Stimulated activated naive B cell treated with anti-CD40 and anti-IgM and Interleukin-4, amounts not matched to agents 10 μg/mL and 1 μg/mL and 100 μg/mL, for 72 hours (primary cell): ENCODE results near the gene ADRM1.

ENCODE experiments used
- ATAC-seq, 2 donors: fragments of 150-1000 bp; cut with Tn5 transposase; replicated peaks; 2 replicates each; pipeline ENCODE4 v1.10.0; 2021; ENCODE audit warnings: moderate library complexity in 1 of 2
- DNase-seq: peaks from one replicate; pipeline ENCODE4 v3.0.0; 2021
- H3K27ac Mint-ChIP-seq: one replicate; pipeline ENCODE4 v1.8.0; 2022; ENCODE audit warnings: mild to moderate bottlenecking, mixed read lengths
- H3K27me3 Mint-ChIP-seq, 2 donors: one replicate each; pipeline ENCODE4 v1.8.0; 2022; ENCODE audit warnings: mixed read lengths in 2 of 2
- H3K36me3 Mint-ChIP-seq, 2 donors: one replicate each; pipeline ENCODE4 v1.8.0; 2022; ENCODE audit warnings: mixed read lengths in 2 of 2, mild to moderate bottlenecking in 1 of 2
- H3K4me1 Mint-ChIP-seq, 2 donors: one replicate each; pipeline ENCODE4 v1.8.0; 2022; ENCODE audit warnings: mixed read lengths in 2 of 2, mild to moderate bottlenecking in 1 of 2
- H3K4me3 Mint-ChIP-seq, 2 donors: one replicate each; pipeline ENCODE4 v1.8.0; 2022; ENCODE audit warnings: mild to moderate bottlenecking in 2 of 2, mixed read lengths in 2 of 2, moderate library complexity in 1 of 2
- H3K9me3 Mint-ChIP-seq, 2 donors: one replicate each; pipeline ENCODE4 v1.8.0; 2022; ENCODE audit warnings: mixed read lengths in 2 of 2, mild to moderate bottlenecking in 1 of 2

The ADRM1 gene

GRCh38 chr20:62302341-62303061 is at the start of gene ADRM1:
TSS of gene ADRM1 (plus strand) at chr20:62302997. CDS start at chr20:62303569, 572 bp downstream.
- H3K4me3 Mint-ChIP-seq, result peak within 1 kb of the TSS; percentile 95 to 96
- no peaks in the 10 kb centered on the region for H3K9me3 Mint-ChIP-seq
- DNase-seq (peak; percentile 98), ATAC-seq (peak; percentile 86 to 87)
- H3K27me3 Mint-ChIP-seq, result no peaks in the 10 kb centered on the region
- H3K4me1 Mint-ChIP-seq, result peaks cover 16 to 42% of the 10 kb centered on the region in 2 donors
- H3K27ac Mint-ChIP-seq, result peak within 1 kb of the TSS; percentile 99
- H3K36me3 Mint-ChIP-seq, result peaks cover 18 to 19% of the 10 kb centered on the region in 2 donors

- no peaks in the 10 kb centered on the region for H3K27me3 Mint-ChIP-seq
- peak overlapping the region; percentile 87 for H3K27ac Mint-ChIP-seq
- H3K4me3 Mint-ChIP-seq, result no peak overlapping the region
- no peak for ATAC-seq
- no peaks in the 10 kb centered on the region for H3K9me3 Mint-ChIP-seq
- H3K36me3 Mint-ChIP-seq, result peaks cover 16 to 18% of the 10 kb centered on the region in 2 donors
- DNase-seq, result no peak
- peaks cover 26 to 44% of the 10 kb centered on the region in 2 donors for H3K4me1 Mint-ChIP-seq
Observed at GRCh38 chr20:62253398-62253797, 49.4 kb upstream of the ADRM1 start.

GRCh38 chr20:62254021-62254724 is 48.6 kb upstream of the ADRM1 start:
- no peak for ATAC-seq
- peaks cover 22 to 38% of the 10 kb centered on the region in 2 donors for H3K4me1 Mint-ChIP-seq

GRCh38 chr20:62255976-62256375 is 46.8 kb upstream of the ADRM1 start:
- Mint-ChIP-seq H3K9me3 (no peaks in the 10 kb centered on the region), H3K4me3 (no peak overlapping the region), H3K4me1 (peaks cover 13 to 26% of the 10 kb centered on the region in 2 donors), H3K27ac (no peak overlapping the region), H3K36me3 (peaks cover 20 to 25% of the 10 kb centered on the region in 2 donors), H3K27me3 (no peaks in the 10 kb centered on the region)
- DNase-seq (no peak), ATAC-seq (no peak)

More at GRCh38 chr20:62254021-62254724, 48.6 kb upstream of the ADRM1 start:
- H3K36me3 Mint-ChIP-seq, result peaks cover 20 to 21% of the 10 kb centered on the region in 2 donors
- H3K4me3 Mint-ChIP-seq, result no peak overlapping the region
- H3K27me3 Mint-ChIP-seq, result no peaks in the 10 kb centered on the region
- DNase-seq, result no peak
- peak overlapping the region; percentile 17 for H3K27ac Mint-ChIP-seq
- H3K9me3 Mint-ChIP-seq, result no peaks in the 10 kb centered on the region

- Mint-ChIP-seq H3K36me3 (peaks cover 38 to 41% of the 10 kb centered on the region in 2 donors), H3K9me3 (no peaks in the 10 kb centered on the region), H3K27ac (no peak overlapping the region), H3K27me3 (no peaks in the 10 kb centered on the region), H3K4me1 (peaks cover 8 to 13% of the 10 kb centered on the region in 2 donors), H3K4me3 (no peak overlapping the region)
- ATAC-seq (no peak), DNase-seq (no peak)
Observed at GRCh38 chr20:62258499-62259293, 44.1 kb upstream of the ADRM1 start.

- H3K36me3 Mint-ChIP-seq, result peaks cover 38 to 42% of the 10 kb centered on the region in 2 donors
- no peak for ATAC-seq
- H3K4me3 Mint-ChIP-seq, result no peak overlapping the region
- no peaks in the 10 kb centered on the region for H3K9me3 Mint-ChIP-seq
- no peak for DNase-seq
- H3K27ac Mint-ChIP-seq, result no peak overlapping the region
- no peaks in the 10 kb centered on the region for H3K27me3 Mint-ChIP-seq
- peaks cover 5 to 10% of the 10 kb centered on the region in 2 donors for H3K4me1 Mint-ChIP-seq
Observed at GRCh38 chr20:62259294-62259565, 43.6 kb upstream of the ADRM1 start.

- no peak for ATAC-seq
- DNase-seq, result no peak
- H3K27me3 Mint-ChIP-seq, result no peaks in the 10 kb centered on the region
- no peak overlapping the region for H3K27ac Mint-ChIP-seq
- H3K9me3 Mint-ChIP-seq, result peaks cover 0 to 3% of the 10 kb centered on the region in 2 donors
- peaks cover 41 to 58% of the 10 kb centered on the region in 2 donors for H3K36me3 Mint-ChIP-seq
- peaks cover 0 to 2% of the 10 kb centered on the region in 2 donors for H3K4me1 Mint-ChIP-seq
- no peak overlapping the region for H3K4me3 Mint-ChIP-seq
Observed at GRCh38 chr20:62262064-62262463, 40.7 kb upstream of the ADRM1 start.

GRCh38 chr20:62263396-62263795 is 39.4 kb upstream of the ADRM1 start:
- Mint-ChIP-seq H3K36me3 (peaks cover 39 to 60% of the 10 kb centered on the region in 2 donors), H3K9me3 (peaks cover 0 to 3% of the 10 kb centered on the region in 2 donors), H3K27ac (no peak overlapping the region), H3K27me3 (no peaks in the 10 kb centered on the region), H3K4me3 (no peak overlapping the region), H3K4me1 (peaks cover 0 to 2% of the 10 kb centered on the region in 2 donors)
- DNase-seq (no peak), ATAC-seq (no peak)

- ATAC-seq (no peak), DNase-seq (no peak)
- no peak overlapping the region for H3K4me3 Mint-ChIP-seq
- H3K27me3 Mint-ChIP-seq, result no peaks in the 10 kb centered on the region
- H3K27ac Mint-ChIP-seq, result no peak overlapping the region
- peaks cover 0 to 3% of the 10 kb centered on the region in 2 donors for H3K9me3 Mint-ChIP-seq
- peaks cover 0 to 2% of the 10 kb centered on the region in 2 donors for H3K4me1 Mint-ChIP-seq
- peaks cover 39 to 58% of the 10 kb centered on the region in 2 donors for H3K36me3 Mint-ChIP-seq
Observed at GRCh38 chr20:62265365-62265764, 37.4 kb upstream of the ADRM1 start.

- Mint-ChIP-seq H3K36me3 (peaks cover 37 to 58% of the 10 kb centered on the region in 2 donors), H3K27me3 (no peaks in the 10 kb centered on the region), H3K4me1 (peaks cover 0 to 2% of the 10 kb centered on the region in 2 donors), H3K27ac (no peak overlapping the region), H3K9me3 (peaks cover 0 to 3% of the 10 kb centered on the region in 2 donors), H3K4me3 (no peak overlapping the region)
- ATAC-seq, result no peak
- no peak for DNase-seq
Observed at GRCh38 chr20:62266340-62266739, 36.5 kb upstream of the ADRM1 start.

GRCh38 chr20:62266851-62267250 is 35.9 kb upstream of the ADRM1 start:
- H3K27ac Mint-ChIP-seq, result no peak overlapping the region

GRCh38 chr20:62267543-62267942 is 35.3 kb upstream of the ADRM1 start:
- Mint-ChIP-seq H3K27ac (no peak overlapping the region), H3K36me3 (peaks cover 36 to 58% of the 10 kb centered on the region in 2 donors), H3K27me3 (no peaks in the 10 kb centered on the region), H3K4me3 (no peak overlapping the region), H3K4me1 (peaks cover 2 to 4% of the 10 kb centered on the region in 2 donors), H3K9me3 (peaks cover 0 to 3% of the 10 kb centered on the region in 2 donors)
- no peak for DNase-seq
- no peak for ATAC-seq

More at GRCh38 chr20:62266851-62267250, 35.9 kb upstream of the ADRM1 start:
- peaks cover 0 to 3% of the 10 kb centered on the region in 2 donors for H3K9me3 Mint-ChIP-seq
- no peak for DNase-seq
- H3K36me3 Mint-ChIP-seq, result peaks cover 37 to 59% of the 10 kb centered on the region in 2 donors
- peaks cover 0 to 2% of the 10 kb centered on the region in 2 donors for H3K4me1 Mint-ChIP-seq
- H3K27me3 Mint-ChIP-seq, result no peaks in the 10 kb centered on the region
- H3K4me3 Mint-ChIP-seq, result no peak overlapping the region
- ATAC-seq, result no peak

- H3K27ac Mint-ChIP-seq, result no peak overlapping the region
- peaks cover 36 to 61% of the 10 kb centered on the region in 2 donors for H3K36me3 Mint-ChIP-seq
- no peak for ATAC-seq
- H3K4me3 Mint-ChIP-seq, result no peak overlapping the region
- peaks cover 3 to 12% of the 10 kb centered on the region in 2 donors for H3K4me1 Mint-ChIP-seq
- H3K9me3 Mint-ChIP-seq, result peaks cover 0 to 3% of the 10 kb centered on the region in 2 donors
- DNase-seq, result no peak
- H3K27me3 Mint-ChIP-seq, result no peaks in the 10 kb centered on the region
Observed at GRCh38 chr20:62268228-62268900, 34.4 kb upstream of the ADRM1 start.

- Mint-ChIP-seq H3K4me3 (no peak overlapping the region), H3K27me3 (no peaks in the 10 kb centered on the region), H3K9me3 (peaks cover 0 to 3% of the 10 kb centered on the region in 2 donors), H3K4me1 (peaks cover 11 to 22% of the 10 kb centered on the region in 2 donors), H3K27ac (no peak overlapping the region), H3K36me3 (peaks cover 43 to 67% of the 10 kb centered on the region in 2 donors)
- no peak for DNase-seq
- ATAC-seq, result no peak
Observed at GRCh38 chr20:62269378-62269777, 33.4 kb upstream of the ADRM1 start.
